HG02943 (cell line): ENCODE data around the gene TSPOAP1.

Experiments used
- ATAC-seq: cut with Tn5 transposase; IDR thresholded peaks from one replicate; pipeline ENCODE4 v1.9.1; 2021; ENCODE audit warnings: mild to moderate bottlenecking, low read depth, moderate library complexity; ENCODE audit not compliant: unreplicated experiment

TSPOAP1 gene

DNA sequence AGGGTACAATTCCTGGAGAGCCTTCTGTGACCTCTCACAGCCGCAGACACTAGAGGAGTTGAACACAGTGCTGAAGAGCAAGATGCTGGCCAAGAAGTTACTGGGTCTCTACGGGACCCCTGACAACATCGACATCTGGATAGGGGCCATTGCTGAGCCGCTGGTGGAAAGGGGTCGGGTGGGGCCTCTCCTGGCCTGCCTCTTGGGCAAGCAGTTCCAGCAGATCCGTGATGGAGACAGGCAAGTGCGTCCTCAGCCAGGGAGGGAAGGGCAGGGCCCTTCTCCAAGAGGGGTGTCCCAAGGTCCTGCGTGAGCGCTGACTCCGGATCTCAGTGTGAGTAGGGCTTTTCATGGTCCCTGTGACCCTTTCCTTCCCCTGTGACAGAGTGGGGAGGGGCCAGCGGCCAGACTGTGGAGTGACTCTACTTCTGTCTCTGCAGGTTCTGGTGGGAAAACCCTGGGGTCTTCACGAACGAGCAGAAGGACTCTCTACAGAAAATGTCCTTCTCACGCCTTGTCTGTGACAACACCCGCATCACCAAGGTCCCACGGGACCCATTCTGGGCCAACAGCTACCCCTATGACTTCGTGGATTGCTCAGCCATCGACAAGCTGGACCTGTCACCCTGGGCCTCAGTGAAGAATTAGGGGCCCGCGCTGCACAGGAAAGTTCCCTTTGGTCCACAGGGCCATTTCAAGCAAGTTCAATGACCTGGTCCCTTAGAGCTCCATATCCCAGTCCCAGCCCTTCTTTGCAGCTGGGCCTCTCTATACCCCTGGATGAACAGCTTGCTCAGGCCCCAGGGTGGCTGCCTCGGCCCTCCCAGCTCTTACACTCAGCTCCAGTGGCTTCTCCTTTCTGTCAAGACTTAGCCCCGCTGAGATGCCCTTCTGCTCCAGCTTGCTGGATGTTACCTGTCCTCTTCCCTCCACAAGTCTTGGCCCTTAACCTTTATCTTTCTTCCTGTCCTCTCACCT is 61.0 kb downstream of the TSPOAP1 start:
- ATAC-seq: no peak

DNA sequence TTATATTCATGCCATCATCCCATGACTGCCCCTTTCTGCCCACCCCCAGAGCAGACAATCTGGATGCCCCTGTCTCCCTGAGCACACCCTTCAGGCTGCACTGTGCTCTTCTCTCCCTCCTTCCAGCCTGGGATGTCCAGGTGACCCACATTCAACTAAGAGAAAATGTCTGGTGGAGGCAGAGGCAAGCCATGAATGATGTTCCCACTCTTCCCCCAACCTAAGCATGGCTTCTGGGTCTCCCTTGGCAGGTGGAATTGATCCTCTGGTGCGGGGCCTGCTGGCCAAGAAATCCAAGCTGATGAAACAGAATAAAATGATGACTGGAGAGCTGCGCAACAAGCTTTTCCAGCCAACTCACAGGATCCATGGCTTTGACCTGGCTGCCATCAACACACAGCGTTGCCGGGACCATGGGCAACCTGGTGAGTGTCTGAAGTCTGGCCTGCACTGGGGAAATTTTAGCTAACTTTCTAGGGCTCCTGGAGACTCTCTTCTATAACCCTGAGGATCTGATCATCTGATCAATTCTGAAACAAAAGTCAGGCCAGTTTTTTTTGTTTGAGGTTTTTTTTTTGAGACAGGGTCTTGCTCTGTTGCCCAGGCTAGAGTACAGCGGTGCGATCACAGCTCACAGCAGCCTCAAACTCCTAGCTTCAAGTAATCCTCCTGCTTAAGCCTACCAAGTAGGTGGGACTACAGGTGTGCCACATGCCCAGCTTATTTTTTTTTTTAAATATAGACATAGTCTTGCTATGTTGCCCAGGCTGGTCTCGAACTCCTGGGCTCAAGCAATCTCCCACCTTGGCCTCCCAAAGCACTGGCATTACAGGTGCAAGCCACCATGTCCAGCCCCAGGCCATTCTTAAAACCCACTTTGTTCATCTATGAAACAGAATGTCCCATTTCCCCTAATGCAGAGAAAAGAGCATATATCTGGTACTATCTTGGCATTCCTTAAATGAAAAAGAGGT is 62.4 kb downstream of the TSPOAP1 start:
- ATAC-seq: no peak

GRCh38 chr17:58265271-58265670 is 63.3 kb downstream of the TSPOAP1 start:
- ATAC-seq: no peak

DNA sequence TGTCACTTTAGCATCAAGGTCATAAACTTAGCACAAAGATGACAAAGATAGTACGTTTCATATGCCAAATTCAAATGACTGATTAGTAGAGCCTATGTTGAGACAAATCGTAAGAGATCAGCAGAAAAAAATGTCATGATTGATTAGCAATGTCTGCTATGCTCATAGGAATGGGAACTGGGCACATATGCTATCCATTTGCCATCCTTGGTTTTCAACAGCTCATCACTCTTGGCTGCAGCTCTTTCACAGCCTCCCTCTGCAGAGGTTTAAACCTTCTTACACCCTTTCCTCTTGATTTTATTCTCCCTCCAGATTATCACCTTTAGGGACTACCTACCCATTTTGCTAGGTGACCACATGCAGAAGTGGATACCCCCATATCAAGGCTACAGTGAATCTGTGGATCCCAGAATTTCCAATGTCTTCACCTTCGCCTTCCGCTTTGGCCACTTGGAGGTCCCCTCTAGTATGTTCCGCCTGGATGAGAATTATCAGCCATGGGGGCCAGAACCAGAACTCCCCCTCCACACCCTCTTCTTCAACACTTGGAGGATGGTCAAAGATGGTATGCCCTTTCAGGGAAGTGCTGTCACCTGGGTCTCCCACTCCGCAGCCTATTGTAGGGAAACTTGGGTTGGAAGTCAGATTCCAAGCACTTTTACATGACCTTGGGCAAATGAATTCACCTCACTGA is 64.0 kb downstream of the TSPOAP1 start:
- ATAC-seq: no peak

DNA sequence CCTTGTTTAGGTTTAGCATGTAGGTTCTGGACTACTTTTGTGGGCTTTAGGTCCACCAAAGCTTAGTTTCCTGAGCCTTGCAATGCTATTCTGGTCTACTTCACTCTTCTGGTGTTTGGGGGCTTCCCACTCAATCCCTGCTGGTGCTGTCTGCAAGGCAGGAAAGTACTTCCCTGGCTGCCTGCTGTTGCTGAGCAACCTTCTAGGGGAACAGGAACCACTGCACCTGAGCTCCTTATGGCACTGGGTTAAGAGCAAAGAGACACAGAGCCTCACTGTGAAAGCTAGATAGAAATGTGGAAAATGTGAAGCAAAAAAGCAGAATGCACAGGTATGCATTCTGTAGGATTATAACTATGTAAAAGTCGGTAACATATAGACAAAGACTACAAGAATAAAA is 64.8 kb downstream of the TSPOAP1 start:
- ATAC-seq: no peak

- no peak for ATAC-seq
These were observed 66.4 kb downstream of the TSPOAP1 start for GRCh38 chr17:58262149-58262548.

DNA sequence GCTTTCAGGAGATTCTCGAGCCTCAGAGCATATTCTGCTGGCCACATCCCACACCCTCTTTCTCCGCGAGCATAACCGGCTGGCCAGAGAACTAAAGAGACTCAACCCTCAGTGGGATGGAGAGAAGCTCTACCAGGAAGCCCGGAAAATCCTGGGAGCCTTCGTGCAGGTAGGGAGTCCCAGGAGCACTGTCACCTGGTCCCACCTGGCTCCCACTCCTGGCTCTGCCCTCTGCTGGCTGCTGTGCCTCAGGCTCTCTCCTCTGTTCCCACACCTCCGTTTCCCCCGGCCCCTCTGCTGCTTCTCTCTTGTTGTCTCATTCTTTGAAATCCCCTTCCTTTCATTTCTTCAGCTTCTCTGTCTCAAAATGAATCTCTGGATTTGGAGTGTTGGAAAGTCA is 73.8 kb downstream of the TSPOAP1 start:
- ATAC-seq: no peak

DNA sequence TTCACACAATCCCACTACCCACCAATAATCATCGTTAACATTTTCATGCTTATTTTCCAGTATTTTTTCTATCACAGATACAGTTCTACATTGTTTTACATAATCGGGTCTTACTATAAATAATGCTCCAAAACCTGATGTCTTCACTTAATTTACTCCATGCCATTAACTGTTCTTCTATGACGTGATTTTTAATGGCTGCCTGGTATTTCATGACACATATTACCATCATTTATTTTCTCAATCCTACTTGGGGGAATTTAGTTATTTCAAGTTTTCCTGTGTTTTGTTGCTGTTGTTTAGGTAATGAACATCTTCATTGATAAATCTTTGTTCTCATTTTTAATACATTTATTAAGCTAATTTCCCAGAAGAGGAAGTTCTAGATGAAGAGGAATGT is 75.5 kb downstream of the TSPOAP1 start:
- no peak for ATAC-seq

GRCh38 chr17:58252141-58252540 is 76.5 kb downstream of the TSPOAP1 start:
- no peak for ATAC-seq
